ENCODE measurements around the gene STAC3.
A peak's percentile ranks its signal among the peaks of the same experiment; 100 is the strongest.

GRCh38 chr12:57216014-57216911, 34.7 kb downstream of the STAC3 start, which contains the start of gene NXPH4:
- TF ChIP-seq, protein P1, sequence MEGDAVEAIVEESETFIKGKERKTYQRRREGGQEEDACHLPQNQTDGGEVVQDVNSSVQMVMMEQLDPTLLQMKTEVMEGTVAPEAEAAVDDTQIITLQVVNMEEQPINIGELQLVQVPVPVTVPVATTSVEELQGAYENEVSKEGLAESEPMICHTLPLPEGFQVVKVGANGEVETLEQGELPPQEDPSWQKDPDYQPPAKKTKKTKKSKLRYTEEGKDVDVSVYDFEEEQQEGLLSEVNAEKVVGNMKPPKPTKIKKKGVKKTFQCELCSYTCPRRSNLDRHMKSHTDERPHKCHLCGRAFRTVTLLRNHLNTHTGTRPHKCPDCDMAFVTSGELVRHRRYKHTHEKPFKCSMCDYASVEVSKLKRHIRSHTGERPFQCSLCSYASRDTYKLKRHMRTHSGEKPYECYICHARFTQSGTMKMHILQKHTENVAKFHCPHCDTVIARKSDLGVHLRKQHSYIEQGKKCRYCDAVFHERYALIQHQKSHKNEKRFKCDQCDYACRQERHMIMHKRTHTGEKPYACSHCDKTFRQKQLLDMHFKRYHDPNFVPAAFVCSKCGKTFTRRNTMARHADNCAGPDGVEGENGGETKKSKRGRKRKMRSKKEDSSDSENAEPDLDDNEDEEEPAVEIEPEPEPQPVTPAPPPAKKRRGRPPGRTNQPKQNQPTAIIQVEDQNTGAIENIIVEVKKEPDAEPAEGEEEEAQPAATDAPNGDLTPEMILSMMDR (IDR thresholded peaks at IDR 0.05) = no peak
- peak; percentile 77 for TF ChIP-seq EZH2 (IDR thresholded peaks at IDR 0.05)

All from neural progenitor cell (in vitro differentiated cells).